DOHH2 (cell line): ENCODE data around the gene COL5A1.

Experiments
- H3F3A ChIP-seq: fragments of 200-600 bp; sonication (generic), shearing (Covaris generic); 2 replicates; pipeline ENCODE4 v1.6.0; 2016; ENCODE audit warnings: antibody characterized with exemption, mild to moderate bottlenecking; ENCODE audit not compliant: control insufficient read depth, insufficient read depth
- H3K27ac ChIP-seq: fragments of 200-600 bp; sonication (generic); 2 replicates; pipeline ENCODE4 v1.5.1; 2014; ENCODE audit warnings: low read depth, mild to moderate bottlenecking, low read length, moderate library complexity
- H3K27me3 ChIP-seq: fragments of 200-600 bp; sonication (generic); 2 replicates; pipeline ENCODE4 v1.6.1; 2014; ENCODE audit warnings: mild to moderate bottlenecking, low read length, mixed read lengths; ENCODE audit not compliant: control insufficient read depth
- H3K36me3 ChIP-seq: fragments of 200-600 bp; sonication (generic); 2 replicates; pipeline ENCODE4 v1.6.1; 2014; ENCODE audit warnings: mild to moderate bottlenecking, low read length, moderate library complexity, mixed read lengths; ENCODE audit not compliant: control insufficient read depth
- H3K4me1 ChIP-seq: fragments of 200-600 bp; sonication (generic); 2 replicates; pipeline ENCODE4 v1.6.1; 2014; ENCODE audit warnings: mild to moderate bottlenecking, low read length, mixed read lengths; ENCODE audit not compliant: control insufficient read depth
- H3K4me2 ChIP-seq: fragments of 200-600 bp; sonication (generic); 2 replicates; pipeline ENCODE4 v1.6.0; 2014; ENCODE audit warnings: mild to moderate bottlenecking, low read length, moderate library complexity
- H3K4me3 ChIP-seq: fragments of 200-600 bp; sonication (generic); 2 replicates; pipeline ENCODE4 v1.5.1; 2014; ENCODE audit warnings: mild to moderate bottlenecking, low read length, mixed read lengths
- H3K79me2 ChIP-seq: fragments of 200-600 bp; sonication (generic); 2 replicates; pipeline ENCODE4 v1.6.1; 2014; ENCODE audit warnings: mild to moderate bottlenecking, low read length, mixed read lengths; ENCODE audit not compliant: control insufficient read depth
- H3K9me2 ChIP-seq: fragments of 200-600 bp; sonication (generic); replicated peaks from 2 replicates; pipeline ENCODE4 v1.6.1; 2014; ENCODE audit warnings: mild to moderate bottlenecking, low read length, mixed read lengths; ENCODE audit not compliant: control insufficient read depth
- H3K9me3 ChIP-seq: fragments of 200-600 bp; sonication (generic); 2 replicates; pipeline ENCODE4 v1.6.1; 2014; ENCODE audit warnings: antibody characterized with exemption, low read length, mixed read lengths; ENCODE audit not compliant: control insufficient read depth, insufficient read depth
- H4K20me1 ChIP-seq: fragments of 200-600 bp; sonication (generic); 2 replicates; pipeline ENCODE4 v1.6.0; 2014; ENCODE audit warnings: low read depth, mild to moderate bottlenecking, antibody characterized with exemption, low read length, moderate library complexity; ENCODE audit not compliant: control insufficient read depth, insufficient read depth
- EZH2phosphoT487 ChIP-seq: fragments of 200-600 bp; sonication (generic); IDR thresholded peaks from 2 replicates; pipeline ENCODE4 v1.6.1; 2017; ENCODE audit warnings: borderline replicate concordance, mild to moderate bottlenecking, antibody characterized with exemption, low read length, moderate library complexity, mixed read lengths
- TF ChIP-seq, protein P1 (sequence below): fragments of 200-600 bp; sonication (generic); IDR thresholded peaks from one replicate; pipeline ENCODE4 v1.5.1; 2014; ENCODE audit warnings: antibody characterized with exemption, mild to moderate bottlenecking, low read depth, low read length; ENCODE audit not compliant: poor library complexity, severe bottlenecking

Gene COL5A1

DNA sequence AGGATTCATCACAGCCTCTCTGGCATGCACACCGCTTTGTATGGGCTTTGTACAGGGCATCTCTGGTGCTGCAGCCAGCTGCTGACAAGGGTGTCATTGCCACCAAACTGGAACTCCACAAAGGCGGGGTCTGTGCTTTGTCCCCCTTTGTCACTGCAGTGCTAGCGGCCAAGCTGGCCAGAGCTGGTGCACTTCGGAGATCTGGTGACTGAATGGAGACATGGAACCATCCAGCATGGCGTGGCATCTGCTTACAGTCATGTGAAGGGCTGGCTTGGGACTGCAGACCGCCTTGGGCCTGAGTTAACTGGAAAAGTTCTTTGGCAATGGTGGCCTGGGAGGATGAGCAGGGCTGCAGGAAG is 18.7 kb upstream of the COL5A1 start:
- no peaks in the 10 kb centered on the region for H3K36me3 ChIP-seq
- H3K27ac ChIP-seq = no peak overlapping the region
- no peaks in the 10 kb centered on the region for H4K20me1 ChIP-seq
- TF ChIP-seq, protein P1, sequence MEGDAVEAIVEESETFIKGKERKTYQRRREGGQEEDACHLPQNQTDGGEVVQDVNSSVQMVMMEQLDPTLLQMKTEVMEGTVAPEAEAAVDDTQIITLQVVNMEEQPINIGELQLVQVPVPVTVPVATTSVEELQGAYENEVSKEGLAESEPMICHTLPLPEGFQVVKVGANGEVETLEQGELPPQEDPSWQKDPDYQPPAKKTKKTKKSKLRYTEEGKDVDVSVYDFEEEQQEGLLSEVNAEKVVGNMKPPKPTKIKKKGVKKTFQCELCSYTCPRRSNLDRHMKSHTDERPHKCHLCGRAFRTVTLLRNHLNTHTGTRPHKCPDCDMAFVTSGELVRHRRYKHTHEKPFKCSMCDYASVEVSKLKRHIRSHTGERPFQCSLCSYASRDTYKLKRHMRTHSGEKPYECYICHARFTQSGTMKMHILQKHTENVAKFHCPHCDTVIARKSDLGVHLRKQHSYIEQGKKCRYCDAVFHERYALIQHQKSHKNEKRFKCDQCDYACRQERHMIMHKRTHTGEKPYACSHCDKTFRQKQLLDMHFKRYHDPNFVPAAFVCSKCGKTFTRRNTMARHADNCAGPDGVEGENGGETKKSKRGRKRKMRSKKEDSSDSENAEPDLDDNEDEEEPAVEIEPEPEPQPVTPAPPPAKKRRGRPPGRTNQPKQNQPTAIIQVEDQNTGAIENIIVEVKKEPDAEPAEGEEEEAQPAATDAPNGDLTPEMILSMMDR = no peak
- TF ChIP-seq EZH2phosphoT487 = no peak
- no peak overlapping the region for H3K4me3 ChIP-seq
- H3K27me3 ChIP-seq = no peaks in the 10 kb centered on the region
- H3K9me3 ChIP-seq = no peaks in the 10 kb centered on the region
- H3K9me2 ChIP-seq = no peaks in the 10 kb centered on the region
- H3F3A ChIP-seq = no peaks in the 10 kb centered on the region
- H3K4me2 ChIP-seq = no peak overlapping the region
- H3K79me2 ChIP-seq = no peaks in the 10 kb centered on the region
- H3K4me1 ChIP-seq = no peaks in the 10 kb centered on the region

DNA sequence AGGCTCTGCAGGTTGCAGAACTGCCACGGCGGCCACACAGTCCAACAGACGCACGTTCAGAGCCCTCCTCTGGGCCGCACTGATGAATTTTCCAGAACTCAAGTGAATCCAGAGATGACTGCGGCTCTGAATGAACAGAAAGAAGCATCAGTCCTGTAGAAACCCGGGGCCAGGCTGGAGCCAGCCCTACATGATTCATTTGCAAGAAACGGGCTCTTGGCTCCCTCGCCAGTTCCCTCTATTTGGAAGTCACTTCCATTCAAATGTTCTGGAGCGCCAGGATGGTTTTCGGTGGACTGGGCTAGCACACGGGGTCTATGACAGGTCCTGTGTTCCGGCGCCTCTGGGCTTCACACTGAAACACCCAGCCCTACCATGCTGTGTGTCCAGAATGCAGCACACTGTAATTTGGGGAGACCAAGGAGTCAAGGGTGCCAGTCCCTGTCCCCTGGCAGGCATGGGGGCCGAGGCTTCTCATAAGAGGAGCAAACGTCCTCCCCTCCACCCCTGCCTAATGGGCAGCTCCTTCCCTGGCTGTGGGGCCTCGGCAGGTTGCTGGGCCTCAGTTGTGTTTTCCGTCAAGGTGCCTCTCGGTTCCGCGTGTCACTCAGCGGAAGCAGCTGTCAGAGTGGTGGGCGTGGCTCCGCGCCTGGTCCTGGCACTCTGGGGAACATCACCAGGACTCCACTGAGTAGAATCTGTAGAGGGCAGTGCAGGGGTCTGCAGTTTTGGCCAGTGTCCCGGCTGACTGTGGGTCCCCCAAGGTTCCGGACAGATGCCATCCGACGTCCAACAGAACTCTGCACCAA is 18.1 kb upstream of the COL5A1 start:
- TF ChIP-seq, protein P1 = no peak
- no peak for TF ChIP-seq EZH2phosphoT487
- Histone ChIP-seq H3K4me1 (no peaks in the 10 kb centered on the region), H3K4me2 (no peak overlapping the region), H3F3A (no peaks in the 10 kb centered on the region), H3K9me2 (no peaks in the 10 kb centered on the region), H3K4me3 (no peak overlapping the region), H3K9me3 (no peaks in the 10 kb centered on the region), H3K27me3 (no peaks in the 10 kb centered on the region), H3K27ac (no peak overlapping the region), H4K20me1 (no peaks in the 10 kb centered on the region), H3K36me3 (no peaks in the 10 kb centered on the region), H3K79me2 (no peaks in the 10 kb centered on the region)

DNA sequence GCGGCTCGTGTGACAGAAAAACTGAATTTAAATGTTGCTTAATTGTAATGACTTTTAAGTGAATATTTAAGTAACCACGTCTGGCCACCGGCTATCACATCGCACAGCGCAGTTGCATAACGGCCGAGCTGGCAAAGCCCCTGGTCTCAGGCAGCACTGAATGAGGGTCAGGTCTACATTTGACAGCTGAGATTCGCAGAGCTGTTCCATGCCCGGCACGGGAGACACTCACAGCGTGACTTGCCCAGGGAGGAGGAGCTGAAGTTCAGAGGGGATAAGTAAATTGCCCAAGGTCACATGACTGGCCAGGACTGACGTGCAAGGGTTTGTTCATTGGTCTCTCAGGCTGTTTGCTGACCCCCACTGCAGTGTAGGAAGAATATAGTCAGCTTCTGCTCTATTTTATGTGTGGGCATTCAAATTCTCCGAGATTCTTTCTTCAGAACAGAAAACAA is 17.4 kb upstream of the COL5A1 start:
- no peaks in the 10 kb centered on the region for H3K27me3 ChIP-seq
- H3K27ac ChIP-seq = no peak overlapping the region
- H3K4me2 ChIP-seq = no peak overlapping the region
- H3F3A ChIP-seq = no peaks in the 10 kb centered on the region
- H3K9me2 ChIP-seq = no peaks in the 10 kb centered on the region
- H3K36me3 ChIP-seq = no peaks in the 10 kb centered on the region
- no peak for TF ChIP-seq EZH2phosphoT487
- TF ChIP-seq, protein P1 = no peak
- H4K20me1 ChIP-seq = no peaks in the 10 kb centered on the region
- no peak overlapping the region for H3K4me3 ChIP-seq
- no peaks in the 10 kb centered on the region for H3K4me1 ChIP-seq
- no peaks in the 10 kb centered on the region for H3K9me3 ChIP-seq
- H3K79me2 ChIP-seq = no peaks in the 10 kb centered on the region
